Stimulated activated CD4-positive, alpha-beta T cell treated with anti-CD3 and anti-CD28 coated beads, Interleukin-1b, Interleukin-23, amount 100 ng/mL, for 24 hours (primary cell): ENCODE data around the gene PMFBP1.

Source experiments
- DNase-seq, 4 experiments: peaks; one replicate each; pipeline ENCODE4 v3.0.0-alpha.2; 2020; ENCODE audit warnings: low read depth in 4 of 4, low spot score in 1 of 4

PMFBP1 gene

GRCh38 chr16:72187551-72187950 is 15.6 kb upstream of the PMFBP1 start:
- no peak for DNase-seq

GRCh38 chr16:72182976-72183375 is 11.0 kb upstream of the PMFBP1 start:
- DNase-seq = no peak

GRCh38 chr16:72179204-72179970 is 7.4 kb upstream of the PMFBP1 start:
- DNase-seq = no peak

- DNase-seq = no peak
These were observed 2.8 kb upstream of the PMFBP1 start for GRCh38 chr16:72174726-72175125.

GRCh38 chr16:72173997-72174396 is 2.0 kb upstream of the PMFBP1 start:
- DNase-seq = no peak

- no peak for DNase-seq
These were observed 719 bp downstream of the PMFBP1 start for GRCh38 chr16:72171236-72171635.

GRCh38 chr16:72169708-72170107 is 2.2 kb downstream of the PMFBP1 start:
- no peak for DNase-seq

GRCh38 chr16:72168365-72168764 is 3.6 kb downstream of the PMFBP1 start:
- no peak for DNase-seq

GRCh38 chr16:72166954-72167561 is 4.9 kb downstream of the PMFBP1 start:
- DNase-seq = no peak

GRCh38 chr16:72166151-72166550 is 5.8 kb downstream of the PMFBP1 start:
- no peak for DNase-seq

GRCh38 chr16:72164691-72165090 is 7.3 kb downstream of the PMFBP1 start:
- DNase-seq = no peak

- no peak for DNase-seq
These were observed 9.8 kb downstream of the PMFBP1 start for GRCh38 chr16:72162105-72162692.

GRCh38 chr16:72159801-72160200 is 12.2 kb downstream of the PMFBP1 start:
- DNase-seq = no peak

- DNase-seq = no peak
These were observed 12.6 kb downstream of the PMFBP1 start for GRCh38 chr16:72159386-72159785.

GRCh38 chr16:72149676-72150464 is 22.1 kb downstream of the PMFBP1 start:
- no peak for DNase-seq

GRCh38 chr16:72142476-72142875 is 29.5 kb downstream of the PMFBP1 start:
- no peak for DNase-seq

- DNase-seq = no peak
These were observed 32.0 kb downstream of the PMFBP1 start for GRCh38 chr16:72139908-72140307.

- no peak for DNase-seq
These were observed 33.8 kb downstream of the PMFBP1 start for GRCh38 chr16:72138064-72138572.

- no peak for DNase-seq
These were observed 34.4 kb downstream of the PMFBP1 start for GRCh38 chr16:72137380-72138063.

- DNase-seq = no peak
These were observed 37.4 kb downstream of the PMFBP1 start for GRCh38 chr16:72134507-72134906.

GRCh38 chr16:72132726-72133125 is 39.2 kb downstream of the PMFBP1 start:
- no peak for DNase-seq
